ENCODE data around the gene NR3C2.

NR3C2 gene

GRCh38 chr4:148041606-148042329, 400.4 kb downstream of the NR3C2 start:
- no peak for DNase-seq

GRCh38 chr4:148034813-148035212, 407.4 kb downstream of the NR3C2 start:
- no peak for DNase-seq

DNA sequence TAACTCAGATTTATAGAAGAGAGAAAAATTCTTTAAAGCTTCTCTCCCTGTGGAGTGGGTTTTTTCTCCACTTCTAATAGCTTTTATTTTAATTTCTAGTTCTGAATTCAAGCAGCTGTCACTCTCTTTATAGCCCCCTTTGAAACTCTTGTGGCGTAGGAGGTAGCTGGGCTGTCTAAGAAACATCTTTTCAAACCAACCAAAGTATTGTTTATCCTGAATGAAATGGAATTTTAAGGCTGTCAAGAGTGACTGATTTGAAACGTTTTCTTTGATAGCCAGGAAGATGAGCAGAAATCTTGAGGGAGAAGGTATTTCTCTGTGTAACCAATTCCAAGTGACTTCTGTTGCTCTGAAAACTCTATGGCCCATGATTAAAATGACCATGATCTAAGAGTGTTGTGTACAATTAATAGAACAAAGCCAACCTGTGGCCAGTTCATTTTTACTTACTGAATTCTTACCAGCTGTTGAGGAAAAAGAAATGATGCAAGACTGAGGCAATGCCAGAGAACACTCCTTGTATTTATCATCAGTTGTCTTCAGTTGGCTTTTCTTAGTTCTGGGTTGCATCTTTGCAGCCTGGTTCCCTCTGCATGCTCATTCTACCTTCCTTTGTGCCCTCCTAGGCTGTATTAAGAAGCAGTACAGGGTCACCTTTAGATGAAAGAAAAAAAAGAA, 411.9 kb downstream of the NR3C2 start:
- DNase-seq: no peak

- DNase-seq: no peak
These were observed 412.4 kb downstream of the NR3C2 start for GRCh38 chr4:148029781-148030180.

Data from activated CD4-positive, CD25-positive, alpha-beta regulatory T cell (primary cell).